Pulmonary artery endothelial cell (primary cell): ENCODE measurements around the gene INF2. TPM values are rescaled to one million over a fixed set of nuclear protein-coding genes. Genes with fewer than 3 reads are reported as not detected.
"Not testable (repeated sequence)": the region's sequence is repeated elsewhere in the genome, so short reads cannot be mapped to it uniquely, and the experiment has no call there.

Experiments used
- DNase-seq: peaks from one replicate; pipeline ENCODE4 v3.0.0-alpha.2; 2011; ENCODE audit warnings: low read depth, low spot score
- total RNA-seq: library from RNA; depleted of rRNA; stranded (reverse); fragments of >200 nt; gene quantifications from 2 replicates; pipeline ENCODE4 v1.2.3, GENCODE V29; 2014

The INF2 gene
- total RNA-seq, 1 donor from 2014 or later, result 48.9 TPM

GRCh38 chr14:104657101-104657524 lies 32.3 kb upstream of the INF2 start:
- no peak for DNase-seq

DNA sequence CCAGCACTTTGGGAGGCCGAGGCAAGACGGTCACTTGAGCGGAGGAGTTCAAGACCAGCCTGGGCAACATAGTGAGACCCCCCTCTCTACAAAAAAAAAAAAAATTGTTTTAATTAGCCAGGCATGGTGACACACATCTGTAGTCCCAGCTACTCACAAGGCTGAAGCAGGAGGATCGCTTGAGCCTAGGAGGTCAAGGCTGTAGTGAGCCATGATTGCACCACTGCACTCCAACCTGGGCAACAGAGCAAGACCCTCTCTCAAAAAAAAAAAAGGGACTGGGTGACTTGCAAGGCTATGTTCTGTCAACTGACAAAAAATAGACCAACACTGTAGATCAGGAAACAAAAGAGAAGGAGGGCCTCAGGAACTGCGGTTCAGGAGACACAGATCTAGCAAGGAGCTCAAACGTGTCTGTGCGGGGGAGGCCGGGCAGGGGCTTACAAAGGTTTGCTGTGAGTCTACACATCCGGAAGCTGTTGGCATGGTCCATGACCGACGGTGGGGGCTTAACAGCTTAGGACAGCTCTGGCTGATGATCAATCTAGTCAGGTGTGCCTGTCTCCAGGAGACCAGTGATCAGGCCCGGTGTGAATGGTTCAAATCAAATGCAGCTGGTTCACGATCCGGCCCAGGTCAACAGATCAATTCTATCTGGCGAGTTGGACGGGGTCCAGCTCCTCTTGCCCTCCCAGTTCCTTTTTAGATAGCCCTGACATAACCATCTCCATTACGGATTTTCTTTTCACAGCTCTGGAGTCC lies 31.7 kb upstream of the INF2 start:
- no peak for DNase-seq

- no peak for DNase-seq
Observed at GRCh38 chr14:104658325-104658712, 31.1 kb upstream of the INF2 start.

DNA sequence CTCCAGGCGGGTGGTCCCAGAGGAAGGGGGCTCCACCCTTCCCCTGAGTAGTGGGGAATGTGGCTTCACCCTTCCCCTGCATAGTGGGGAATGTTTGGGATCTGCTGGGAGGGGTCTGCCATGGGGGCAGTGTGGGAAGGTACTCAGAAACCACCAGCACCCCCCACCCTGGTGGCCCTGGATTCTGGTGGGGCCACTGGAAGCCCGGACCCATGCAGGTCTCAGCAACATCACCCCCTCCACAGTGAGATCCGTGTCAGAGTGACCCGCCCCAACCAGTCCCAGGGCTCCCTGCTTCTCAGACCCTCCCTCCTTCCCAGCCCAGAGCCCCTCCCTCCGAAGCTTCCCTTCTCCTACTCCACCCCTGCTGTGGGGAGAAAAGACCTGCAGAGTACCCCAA lies 30.3 kb upstream of the INF2 start:
- DNase-seq, result no peak

DNA sequence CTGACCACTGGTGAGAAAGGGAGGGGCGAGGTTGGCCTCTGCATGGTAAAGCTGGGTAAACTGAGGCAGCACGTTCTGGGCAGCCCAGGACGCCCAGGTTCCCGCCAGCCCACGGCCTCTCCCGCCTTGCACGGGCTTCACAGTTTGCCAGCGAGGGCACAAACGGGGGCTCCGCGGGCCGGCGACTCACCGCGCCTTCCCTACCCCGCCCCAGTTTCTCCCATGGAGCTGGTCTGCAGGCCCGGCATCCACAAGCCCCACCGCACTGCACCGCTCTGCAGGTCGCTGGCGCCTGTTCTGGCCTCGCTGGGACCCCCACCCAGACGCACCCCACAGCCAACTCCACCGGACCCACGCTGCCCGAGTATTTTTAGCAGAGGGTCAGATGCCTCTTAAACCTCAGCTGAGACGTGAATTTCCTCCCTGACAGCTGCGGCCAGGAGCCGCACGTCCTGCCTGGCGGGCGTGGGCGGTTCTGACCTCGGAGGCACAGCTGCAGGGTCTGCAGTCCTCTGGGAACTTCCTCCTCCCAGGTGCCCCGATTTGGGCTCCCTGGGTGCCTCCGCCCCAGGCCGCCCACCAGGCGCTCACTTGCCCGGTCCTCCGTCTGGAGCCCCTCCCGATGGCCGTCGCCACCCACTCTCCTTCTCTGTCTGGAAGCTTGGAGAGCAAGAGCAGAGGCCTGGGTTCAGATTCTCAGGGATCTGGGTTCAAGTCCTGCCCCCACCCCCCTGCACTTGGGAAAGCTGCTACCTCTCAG lies 29.5 kb upstream of the INF2 start:
- DNase-seq, result no peak

DNA sequence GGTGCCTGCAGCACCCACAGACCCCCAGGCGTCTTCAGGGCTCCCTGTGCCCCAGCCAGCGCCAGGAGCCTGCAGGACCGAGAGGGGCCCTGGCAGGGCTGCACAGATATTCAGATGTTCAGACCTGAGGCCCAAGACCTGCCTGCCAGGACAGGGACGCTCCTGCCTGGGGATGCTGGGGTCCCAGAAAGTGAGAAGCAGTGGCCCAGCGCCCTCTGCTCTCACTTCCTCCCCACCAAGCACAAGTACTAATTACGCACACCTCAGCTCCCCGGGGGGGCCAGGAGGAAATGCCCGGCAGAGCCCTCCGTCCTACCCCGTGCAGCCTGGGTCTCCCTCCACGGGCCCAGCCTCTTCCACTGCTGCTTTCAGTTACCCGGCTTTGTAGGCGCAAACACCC lies 28.8 kb upstream of the INF2 start:
- DNase-seq, result no peak

- no peak for DNase-seq
Observed at GRCh38 chr14:104661086-104661485, 28.3 kb upstream of the INF2 start.

GRCh38 chr14:104661528-104662157 lies 27.8 kb upstream of the INF2 start:
- DNase-seq, result not testable (repeated sequence)

GRCh38 chr14:104662472-104662871 lies 26.9 kb upstream of the INF2 start:
- DNase-seq, result not testable (repeated sequence)

- no peak for DNase-seq
Observed at GRCh38 chr14:104664107-104664506, 25.3 kb upstream of the INF2 start.

GRCh38 chr14:104664588-104664987 lies 24.8 kb upstream of the INF2 start:
- no peak for DNase-seq

- no peak for DNase-seq
Observed at GRCh38 chr14:104665114-104665656, 24.2 kb upstream of the INF2 start.

DNA sequence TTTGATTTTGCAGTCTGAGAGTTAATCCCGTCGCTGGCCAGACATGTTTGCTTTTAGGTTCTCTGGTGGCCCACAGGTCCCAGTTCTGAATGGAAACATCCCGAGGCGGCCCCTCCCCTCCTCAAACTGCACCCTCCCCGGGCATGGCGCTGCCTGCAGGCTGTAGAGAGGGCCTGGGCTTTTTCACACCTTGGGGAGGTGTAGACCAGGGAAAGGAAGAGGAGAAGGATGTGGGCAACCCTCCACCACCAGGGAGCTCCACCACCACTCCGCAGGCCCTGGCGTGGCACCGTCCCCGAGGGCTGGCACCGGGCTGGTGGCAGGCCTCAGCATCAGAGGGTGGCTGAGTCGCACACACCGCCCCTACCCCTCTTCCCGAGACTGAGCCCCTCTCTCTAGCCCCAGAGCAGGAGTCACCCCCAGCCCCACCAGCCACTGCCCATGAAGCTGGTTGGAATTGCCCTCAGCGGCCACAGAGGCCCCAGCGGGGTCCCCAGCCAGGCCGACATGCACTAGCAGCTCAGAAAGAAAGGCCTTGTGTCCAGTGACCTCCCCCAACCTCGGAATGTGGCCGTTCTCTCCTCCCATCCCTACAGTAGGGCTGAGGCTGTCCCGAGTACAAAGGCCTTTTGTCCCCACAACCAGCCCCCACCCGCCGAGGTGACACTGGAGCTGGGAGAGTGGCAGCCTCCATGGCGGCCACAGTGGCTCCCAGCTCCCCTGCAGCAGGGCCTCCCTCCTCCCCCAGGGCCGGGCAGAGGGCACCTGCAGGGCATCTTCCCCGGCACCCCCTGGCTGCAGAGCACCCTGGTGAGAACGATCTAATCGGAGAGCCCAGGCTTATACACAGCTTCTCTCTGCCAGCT lies 23.5 kb upstream of the INF2 start:
- DNase-seq, result no peak

GRCh38 chr14:104666523-104666895 lies 22.9 kb upstream of the INF2 start:
- not testable (repeated sequence) for DNase-seq

DNA sequence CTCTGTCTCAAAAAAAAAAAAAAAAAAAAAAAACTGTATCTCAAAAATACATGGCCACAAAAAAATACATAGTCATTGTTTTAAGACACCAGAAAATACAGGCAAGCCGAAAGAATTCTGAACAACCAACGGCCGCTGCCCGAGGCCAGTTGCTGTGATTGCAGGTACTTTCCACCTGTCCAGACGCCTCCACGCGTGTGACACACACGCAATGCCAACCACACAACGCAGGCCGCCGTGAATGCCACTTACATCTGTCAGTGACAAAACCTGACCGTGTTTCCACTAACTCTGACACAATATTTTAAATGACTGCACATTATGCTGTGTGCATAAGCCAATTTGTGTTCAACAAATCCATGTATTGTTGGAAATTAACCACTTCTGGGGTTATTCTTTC lies 22.4 kb upstream of the INF2 start:
- no peak for DNase-seq

DNA sequence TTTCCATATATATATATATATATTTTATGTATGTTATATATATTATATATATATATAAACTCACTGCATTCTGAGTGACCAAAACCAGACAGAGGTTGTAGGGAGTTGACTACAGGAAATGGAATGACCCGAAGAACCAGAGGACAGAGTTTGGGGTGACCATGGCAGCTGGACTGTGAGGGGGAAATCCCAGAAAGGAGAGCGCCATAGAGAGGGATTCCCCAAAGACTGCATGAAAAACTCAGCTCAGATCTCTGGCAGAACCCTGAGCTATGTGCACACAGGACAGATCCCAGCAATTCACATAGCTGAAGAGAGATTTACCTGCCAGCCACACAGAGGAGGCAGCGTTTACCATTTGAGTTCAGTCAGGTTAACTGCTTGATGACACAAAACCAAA lies 19.7 kb upstream of the INF2 start:
- no peak for DNase-seq

DNA sequence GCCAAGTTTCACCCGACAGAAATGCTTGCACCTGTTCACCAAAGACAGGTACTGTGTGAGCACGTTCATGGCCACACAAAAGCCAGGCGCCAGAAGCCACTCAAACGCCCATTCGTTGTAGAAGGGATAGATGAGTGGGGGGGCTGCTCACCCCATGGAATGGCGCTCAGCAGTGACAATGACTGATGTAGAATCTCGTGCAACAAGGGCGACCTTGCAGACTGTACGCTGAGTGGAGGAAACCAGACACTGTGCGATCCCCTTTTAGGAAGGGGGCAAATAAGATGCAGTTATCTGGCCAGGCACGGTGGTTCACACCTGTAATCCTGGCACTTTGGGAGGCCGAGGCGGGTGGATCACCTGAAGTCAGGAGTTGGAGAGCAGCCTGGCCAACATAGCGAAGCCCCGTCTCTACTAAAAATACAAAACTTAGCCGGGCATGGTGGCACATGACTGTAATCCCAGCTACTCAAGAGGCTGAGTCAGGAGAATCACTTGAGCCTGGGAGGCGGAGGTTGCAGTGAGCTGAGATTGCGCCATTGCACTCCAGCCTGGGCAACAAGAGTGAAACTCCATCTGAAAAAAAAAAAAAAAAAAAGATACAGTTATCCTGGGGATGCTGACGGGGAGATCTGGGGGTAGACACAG lies 18.0 kb upstream of the INF2 start:
- not testable (repeated sequence) for DNase-seq

GRCh38 chr14:104672119-104672518 lies 17.3 kb upstream of the INF2 start:
- DNase-seq, result not testable (repeated sequence)

DNA sequence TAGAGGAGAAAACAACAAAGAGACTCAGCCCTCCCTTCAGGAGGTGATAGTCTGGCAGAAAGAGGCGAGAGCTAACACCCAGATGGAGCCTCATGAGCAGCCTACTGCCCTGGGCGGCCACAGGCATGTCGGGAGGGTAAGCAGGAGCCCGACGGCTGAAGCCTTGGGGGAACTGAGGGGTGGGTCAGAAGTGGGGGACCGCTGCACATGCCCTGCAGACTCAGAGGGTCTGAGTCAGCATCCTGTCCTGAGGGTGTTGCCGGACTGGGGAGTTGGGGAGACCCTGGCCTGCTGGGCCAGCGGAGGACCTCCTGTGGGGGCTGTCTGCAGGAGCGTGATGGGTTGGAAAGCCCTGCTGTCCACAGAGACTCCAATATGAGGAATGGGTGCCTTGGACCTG lies 15.9 kb upstream of the INF2 start:
- DNase-seq, result no peak

GRCh38 chr14:104675447-104675846 lies 14.0 kb upstream of the INF2 start:
- no peak for DNase-seq
